SKM-1 (cell line): ENCODE results near the gene GPATCH11.

Source experiments
- DNase-seq: peaks from one replicate; lab custom pipeline; 2025; ENCODE audit not compliant: unreplicated experiment; lab: John Stamatoyannopoulos, UW

Gene GPATCH11

DNA sequence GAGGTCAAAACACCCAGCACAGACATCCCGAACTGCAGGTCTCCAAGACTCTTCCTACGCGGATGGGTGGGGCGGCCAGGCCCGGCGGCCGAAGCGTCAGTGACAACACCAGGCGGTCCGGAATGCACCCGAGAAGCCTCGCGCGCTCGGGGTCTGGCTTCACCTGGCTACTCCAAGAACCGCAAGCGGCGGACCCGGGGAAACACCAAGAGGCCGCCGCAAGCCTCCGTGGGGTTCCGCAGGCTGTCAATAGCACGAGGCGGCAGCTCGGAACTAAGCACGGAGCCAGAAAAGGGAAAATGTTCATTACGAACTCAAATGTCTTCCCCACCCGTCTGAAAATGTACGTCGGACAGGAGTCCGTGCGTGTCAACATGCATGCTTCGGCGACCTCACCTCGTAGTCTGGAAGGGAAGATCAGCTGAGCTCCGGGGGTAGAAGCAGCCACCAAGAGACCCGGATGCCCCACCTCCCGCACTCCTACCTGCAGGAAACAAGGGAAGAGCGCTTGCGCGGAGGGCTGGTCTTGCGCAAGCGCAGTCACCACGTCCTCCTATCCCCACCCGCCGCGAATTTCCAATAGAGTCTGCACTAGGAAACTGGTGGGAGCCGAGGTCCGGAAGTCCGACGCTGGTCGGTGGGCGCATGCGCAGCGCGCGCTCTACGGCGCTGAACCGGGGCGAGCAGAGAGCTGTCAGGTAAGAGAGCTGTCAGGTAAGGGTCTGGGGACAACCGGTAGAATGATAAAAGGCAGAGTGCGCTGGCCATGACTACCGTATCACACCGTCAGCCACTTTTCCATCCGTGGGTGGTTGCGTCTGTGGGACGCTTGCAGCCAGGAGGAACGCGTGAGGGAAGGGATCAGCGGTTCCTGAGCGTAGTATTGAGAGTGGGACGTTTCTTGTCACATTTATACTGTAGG is at the start of gene GPATCH11, which contains the start of gene HEATR5B:
TSS of gene GPATCH11 (plus strand) at position 646 of the 922 bp plus-strand sequence. CDS start 3,864 bp downstream, outside the sequence.
TSS of gene HEATR5B (minus strand) at position 500 of the 922 bp plus-strand sequence. CDS start 958 bp downstream, outside the sequence.
- peak; percentile 95 for DNase-seq

- no peak for DNase-seq
These were observed 46.5 kb upstream of the GPATCH11 start for GRCh38 chr2:37037771-37038170.

GRCh38 chr2:37039580-37039979 is 44.7 kb upstream of the GPATCH11 start:
- no peak for DNase-seq

DNA sequence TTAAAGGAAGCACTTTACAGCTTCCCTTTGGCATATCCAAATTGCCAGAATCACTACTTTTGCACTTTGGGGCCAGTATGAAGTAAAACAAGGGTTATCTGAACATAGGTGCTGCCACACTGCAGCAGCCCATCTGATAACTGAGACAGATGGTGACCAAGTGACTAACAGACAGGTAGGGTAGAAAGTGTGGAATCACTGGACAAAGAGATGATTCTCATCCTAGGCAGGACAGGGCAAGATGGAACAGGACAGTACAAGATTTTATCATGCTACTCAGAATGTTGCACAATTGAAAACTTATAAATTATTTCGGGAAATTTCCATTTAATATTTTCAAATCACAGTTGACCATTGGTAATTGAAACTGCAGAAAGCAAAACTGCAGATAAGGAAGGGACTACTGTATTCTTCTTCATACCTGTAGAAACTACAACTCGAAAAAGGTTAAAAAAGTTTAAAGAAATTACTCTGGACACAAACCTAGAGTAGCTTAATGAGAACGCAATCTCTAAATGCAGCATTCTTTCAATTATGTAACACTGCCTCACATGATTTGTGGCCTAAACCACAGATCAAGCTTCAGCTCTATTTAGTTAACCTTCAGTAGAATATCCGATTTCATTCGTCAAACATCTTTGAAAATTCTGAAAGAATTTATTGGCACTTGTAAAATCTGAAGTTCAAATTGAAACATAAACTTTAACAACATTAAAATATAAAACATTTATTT is 31.6 kb upstream of the GPATCH11 start:
- no peak for DNase-seq

DNA sequence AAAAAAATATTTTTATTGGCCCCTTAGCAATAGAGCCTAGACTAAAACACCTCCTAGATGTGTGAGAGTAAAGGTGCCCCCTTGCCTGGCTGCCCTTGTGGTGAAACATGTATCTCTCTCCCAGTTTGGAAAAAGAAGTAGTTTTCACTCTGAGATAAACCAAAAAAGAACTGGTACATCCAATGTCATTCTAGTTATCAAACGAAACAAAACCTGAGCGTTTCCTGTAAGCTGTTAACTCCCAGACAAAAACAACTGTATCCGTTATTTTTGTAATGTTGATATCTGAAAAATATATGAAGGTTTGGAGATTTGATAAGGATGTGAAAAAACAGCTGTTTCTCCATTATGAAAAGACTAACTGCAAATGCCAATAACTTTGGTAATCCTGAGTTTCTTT is 24.5 kb upstream of the GPATCH11 start:
- no peak for DNase-seq

DNA sequence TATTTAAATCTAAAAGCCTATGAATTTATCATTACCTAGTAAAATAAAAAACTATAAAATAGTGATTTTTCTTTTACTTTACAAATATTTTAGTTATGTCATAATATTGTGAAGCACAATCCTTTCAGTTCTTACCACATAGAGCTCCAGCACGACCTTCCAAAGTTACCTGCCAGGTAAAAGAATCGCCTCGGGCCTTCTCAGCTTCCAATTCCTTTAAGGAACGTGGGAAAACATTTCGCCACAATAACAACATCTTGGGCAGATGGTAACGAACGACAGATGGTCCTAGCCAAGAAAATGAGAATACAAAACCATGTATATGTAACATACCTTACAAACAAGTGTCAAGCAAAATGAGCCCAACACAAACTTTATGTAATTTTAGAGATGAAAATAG is 23.9 kb upstream of the GPATCH11 start:
- DNase-seq: no peak

DNA sequence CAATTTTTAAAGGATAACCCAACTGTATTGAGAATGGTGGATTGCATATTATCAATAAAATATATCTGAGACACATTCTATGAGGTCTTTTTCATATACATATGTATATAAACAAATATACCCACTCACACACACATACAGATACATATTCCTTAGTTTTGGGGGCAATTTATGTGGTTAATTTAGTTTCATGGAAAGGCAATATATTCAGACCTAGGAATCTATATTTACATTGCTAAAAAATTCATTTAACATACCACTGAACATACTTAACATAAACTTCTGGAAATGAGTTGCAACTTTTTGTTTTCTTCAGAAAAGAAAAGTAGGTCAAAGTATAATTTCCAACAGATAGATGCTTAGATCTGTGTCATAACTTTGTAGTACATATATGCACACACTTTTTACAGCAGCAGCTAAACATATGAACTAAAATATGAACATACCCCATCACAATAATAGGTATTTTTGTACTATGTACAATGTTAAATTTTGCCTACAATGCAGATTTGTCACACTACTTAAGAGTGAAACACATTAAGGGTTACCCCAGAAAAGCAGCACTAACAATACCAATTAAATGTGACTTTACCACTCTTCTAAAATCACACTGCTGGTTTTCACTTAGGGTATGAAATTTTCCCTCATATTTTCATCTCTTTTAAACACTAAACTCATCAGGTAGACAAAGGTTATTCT is 23.2 kb upstream of the GPATCH11 start:
- DNase-seq: no peak

GRCh38 chr2:37061776-37062175 is 22.5 kb upstream of the GPATCH11 start:
- no peak for DNase-seq

DNA sequence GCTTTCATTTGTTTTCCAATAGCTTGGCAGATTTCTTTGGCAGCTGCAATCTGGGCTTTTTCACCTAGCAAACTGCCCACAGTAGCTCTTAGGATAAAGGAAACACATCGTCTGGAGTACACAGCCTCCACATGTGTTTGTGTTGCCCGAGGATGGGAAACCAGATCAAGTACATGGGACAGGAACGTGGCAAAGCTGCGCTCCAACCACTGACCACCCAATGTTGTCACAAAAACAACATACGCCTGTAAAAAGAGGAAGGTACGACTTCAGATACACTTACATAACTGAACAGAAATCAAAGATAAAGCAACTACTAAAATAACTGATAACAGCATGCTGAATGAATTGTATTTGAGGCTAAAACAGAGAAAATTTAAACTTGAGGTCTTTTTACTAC is 15.6 kb upstream of the GPATCH11 start:
- DNase-seq: no peak

DNA sequence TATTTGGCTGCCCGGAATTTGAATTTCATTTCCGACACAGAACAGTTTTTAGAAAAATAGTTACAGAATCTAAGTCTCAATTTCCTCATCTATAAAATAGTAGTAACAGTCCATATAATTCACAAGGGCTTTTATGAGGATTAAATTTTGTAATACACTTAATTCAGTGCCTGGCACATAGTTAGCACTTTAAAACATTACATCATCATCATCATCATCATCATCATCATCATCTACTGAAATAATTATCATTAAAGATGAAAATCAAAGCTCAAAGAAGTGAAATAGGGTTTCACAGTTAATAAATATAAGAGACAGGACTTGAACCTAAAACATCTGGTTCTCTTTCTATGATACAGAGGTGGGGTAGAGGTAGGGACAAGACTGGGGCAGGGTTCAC is 13.4 kb upstream of the GPATCH11 start:
- no peak for DNase-seq

- DNase-seq: no peak
These were observed 4.1 kb upstream of the GPATCH11 start for GRCh38 chr2:37080266-37080665.

DNA sequence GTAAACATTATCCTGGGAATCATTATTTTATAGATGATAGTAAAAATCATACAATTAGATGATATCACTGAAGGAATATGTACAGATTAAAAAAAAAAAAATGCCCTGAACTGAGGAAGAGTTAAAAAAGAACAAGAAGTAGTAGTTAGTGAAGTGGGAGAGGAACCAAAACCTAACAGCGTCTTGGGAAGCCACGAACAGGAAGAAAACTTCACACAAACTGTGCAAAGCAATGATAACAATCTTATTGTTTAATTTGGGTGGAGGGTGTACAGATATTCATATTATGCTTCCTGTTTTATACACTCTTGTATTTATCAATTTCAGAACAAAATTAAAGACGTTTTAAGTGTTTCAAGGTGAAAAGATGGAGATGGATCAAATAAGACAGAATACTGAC is 3.6 kb upstream of the GPATCH11 start:
- DNase-seq: no peak

DNA sequence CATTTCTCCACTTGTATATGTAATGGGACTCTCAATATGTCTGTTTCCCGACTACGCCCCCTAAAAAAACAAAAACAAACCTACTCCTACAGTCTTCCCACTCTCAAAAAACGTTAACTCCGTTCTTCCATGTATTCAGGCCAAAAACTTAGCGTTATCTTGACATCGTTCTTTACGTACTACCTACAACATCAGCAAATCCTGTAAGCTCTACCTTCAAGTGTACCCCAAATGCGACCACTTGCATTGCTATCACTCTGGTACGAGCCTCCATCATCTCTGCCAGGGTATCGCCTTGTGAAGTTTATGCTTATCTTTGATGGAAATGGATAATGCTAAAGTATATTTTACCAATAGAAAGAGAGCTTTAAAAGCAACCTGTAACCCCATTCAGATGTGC is 479 bp downstream of the GPATCH11 start:
- no peak for DNase-seq

DNA sequence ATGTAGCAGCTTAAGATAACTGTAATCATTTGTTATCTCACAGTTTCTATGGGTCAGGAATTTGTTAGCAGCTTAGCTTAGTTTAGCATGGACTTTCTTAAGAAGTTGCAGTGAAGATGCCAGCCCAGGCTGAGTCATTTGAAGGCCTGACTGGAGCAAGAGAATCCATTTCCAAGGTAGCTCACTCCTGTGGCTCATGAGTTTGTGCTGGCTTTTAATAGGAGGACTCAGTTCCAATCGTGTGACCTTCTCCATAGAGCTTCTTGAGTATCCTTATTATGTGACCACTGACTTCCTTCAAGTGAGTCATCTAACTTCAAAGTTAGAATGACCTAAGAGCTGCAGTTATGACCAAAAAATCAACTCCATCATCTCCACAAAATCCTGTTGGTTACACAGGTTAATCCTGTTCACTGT is 1.4 kb downstream of the GPATCH11 start:
- no peak for DNase-seq

- no peak for DNase-seq
These were observed 5.7 kb downstream of the GPATCH11 start for GRCh38 chr2:37090019-37090477.

DNA sequence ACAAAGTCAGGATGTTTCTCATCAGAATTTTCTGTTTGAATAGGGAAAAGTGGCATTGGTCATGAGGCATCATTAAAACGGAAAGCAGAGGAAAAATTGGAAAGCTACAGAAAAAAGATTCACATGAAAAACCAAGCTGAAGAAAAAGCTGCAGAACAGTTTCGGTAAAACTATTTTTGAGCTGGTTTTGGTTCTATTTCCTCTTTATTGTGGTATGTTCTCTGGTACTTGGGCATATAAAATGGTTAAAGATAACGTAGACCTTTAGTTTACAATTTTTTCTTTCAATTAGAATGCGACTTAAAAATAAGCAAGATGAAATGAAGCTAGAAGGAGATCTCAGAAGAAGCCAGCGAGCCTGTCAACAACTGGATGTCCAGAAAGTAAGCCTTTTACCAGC is 7.6 kb downstream of the GPATCH11 start:
- DNase-seq: no peak

DNA sequence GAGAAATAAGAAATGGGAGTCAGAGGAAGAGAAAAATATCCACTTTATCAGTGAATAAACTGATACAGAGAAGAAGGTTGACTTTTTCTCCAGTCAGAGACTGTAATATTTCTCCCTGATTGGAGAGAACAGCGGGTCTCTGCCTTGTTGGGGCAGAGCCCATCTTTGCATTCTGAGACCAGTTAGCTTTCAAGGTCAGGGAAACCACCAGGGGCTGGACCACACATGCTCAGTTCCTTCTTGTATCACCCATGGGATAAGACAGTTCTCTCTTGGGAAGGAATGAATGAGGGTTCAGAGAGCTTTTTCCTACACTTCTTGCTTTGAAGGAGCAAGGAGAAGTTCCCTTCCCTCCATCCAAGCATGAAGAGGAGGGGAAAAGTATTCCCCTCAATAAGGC is 12.2 kb downstream of the GPATCH11 start:
- no peak for DNase-seq

DNA sequence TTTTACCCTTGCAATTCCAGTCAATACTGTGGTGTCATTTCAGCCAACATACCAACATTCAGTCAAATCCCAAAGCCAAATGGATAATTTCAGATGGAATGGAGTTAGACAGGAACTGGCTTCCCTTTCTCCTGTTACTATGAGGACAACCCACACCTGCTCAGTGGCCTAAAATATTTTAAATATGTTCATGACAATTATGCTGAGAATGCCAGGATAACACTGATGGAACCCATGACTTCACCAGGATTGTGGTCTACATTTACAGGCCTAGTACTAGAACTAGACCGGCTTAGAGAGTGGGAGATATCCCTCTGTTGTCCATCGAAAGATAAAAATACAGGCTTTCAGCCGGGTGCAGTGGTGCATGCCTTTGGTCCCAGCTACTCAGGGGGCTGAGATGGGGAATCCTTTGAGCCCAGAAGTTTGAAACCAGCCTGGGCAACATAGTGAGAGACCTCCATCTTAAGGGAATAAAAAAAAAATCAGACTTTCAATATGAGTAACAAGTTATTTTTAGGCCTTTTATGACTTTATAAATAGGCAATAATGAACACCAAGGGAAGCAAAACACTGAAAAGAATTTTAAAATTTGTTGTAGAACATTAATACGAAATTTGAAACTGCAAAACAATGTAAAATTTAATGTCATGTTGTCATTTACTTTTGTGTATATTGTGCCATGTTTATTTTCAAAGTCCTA is 14.2 kb downstream of the GPATCH11 start:
- no peak for DNase-seq

- DNase-seq: no peak
These were observed 15.7 kb downstream of the GPATCH11 start for GRCh38 chr2:37100054-37100453.

DNA sequence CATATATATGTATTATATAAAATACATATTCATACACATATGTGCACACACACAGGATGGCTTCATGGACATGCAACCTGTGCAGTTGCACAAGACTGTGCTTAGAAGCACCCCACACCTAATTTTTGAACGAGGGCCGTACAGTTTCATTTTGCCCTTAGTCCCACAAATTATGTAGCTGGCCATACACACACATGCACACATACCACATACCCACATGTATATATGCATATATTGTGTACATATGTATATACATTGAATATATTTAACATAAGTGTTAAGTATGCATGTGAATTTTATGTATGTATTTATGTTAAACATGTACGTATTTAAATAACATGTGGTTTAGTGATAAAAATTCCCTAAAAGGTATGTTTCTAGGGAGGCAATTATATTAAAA is 18.3 kb downstream of the GPATCH11 start:
- no peak for DNase-seq

DNA sequence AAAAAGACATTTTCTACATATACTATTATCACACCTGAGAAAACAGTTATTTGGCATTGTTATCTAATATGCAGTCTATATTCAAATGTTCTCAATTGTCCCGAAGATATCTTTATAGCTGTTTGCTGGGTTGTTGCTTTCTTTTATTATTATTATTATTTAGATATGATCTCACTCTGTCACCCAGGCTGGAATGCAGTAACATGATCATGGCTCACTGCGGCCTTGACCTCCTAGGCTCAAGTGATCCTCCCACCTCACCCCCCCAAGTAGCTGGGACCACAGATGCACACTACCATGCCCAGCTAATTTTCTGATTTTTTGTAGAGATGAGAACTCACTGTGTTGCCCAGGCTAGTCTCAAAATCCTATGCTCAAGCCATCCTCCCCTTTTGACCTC is 19.9 kb downstream of the GPATCH11 start:
- no peak for DNase-seq
